Cardiac muscle cell (in vitro differentiated cells and primary cell): ENCODE data around the gene HOXD13. TPM values are rescaled to one million over a fixed set of nuclear protein-coding genes. Genes with fewer than 3 reads are reported as not detected.

ENCODE experiments used
- DNase-seq, 2 donors: peaks; one replicate each; pipeline versions ENCODE4 v3.0.0 to v3.0.0-alpha.2; 2010 to 2017; ENCODE audit warnings: low read depth in 1 of 2, low spot score in 1 of 2
- H3K27ac ChIP-seq: fragments of 200-600 bp; sonication (generic); 2 replicates; pipeline ENCODE4 v1.5.1; 2016
- H3K27me3 ChIP-seq: fragments of 200-600 bp; sonication (generic); 2 replicates; pipeline ENCODE4 v1.6.0; 2016; ENCODE audit warnings: control low read depth
- H3K36me3 ChIP-seq: fragments of 200-600 bp; sonication (generic); 2 replicates; pipeline ENCODE4 v1.5.1; 2016; ENCODE audit warnings: control low read depth
- H3K4me1 ChIP-seq: fragments of 200-600 bp; sonication (generic); 2 replicates; pipeline ENCODE4 v1.8.1; 2017; ENCODE audit warnings: low read depth, mild to moderate bottlenecking, mixed run types
- H3K4me3 ChIP-seq: fragments of 200-600 bp; sonication (generic); 2 replicates; pipeline ENCODE4 v1.5.1; 2016; ENCODE audit warnings: mild to moderate bottlenecking
- H3K9me3 ChIP-seq: fragments of 200-600 bp; sonication (generic); 2 replicates; pipeline ENCODE4 v1.5.1; 2017; ENCODE audit warnings: low read depth, mild to moderate bottlenecking, control low read depth
- polyA plus RNA-seq: library from polyadenylated mRNA; unstranded; fragments of >200 nt; fragmentation: Nextera tagmentation; extraction: Ambion mirVana; gene quantifications from 2 replicates; pipeline ENCODE4 v1.2.1, GENCODE V29; 2016
- total RNA-seq: library from RNA; depleted of rRNA; stranded (reverse); fragments of >200 nt; gene quantifications from 2 replicates; pipeline ENCODE4 v1.2.3, GENCODE V29; 2016
- TF ChIP-seq, protein P1 (sequence below): IDR thresholded peaks from 2 replicates; pipeline ENCODE4 v1.5.1; 2012; ENCODE audit warnings: low read depth, mild to moderate bottlenecking, low read length

Gene HOXD13
- total and polyA plus RNA-seq, 2 experiments from 2014 or later = not detected

DNA sequence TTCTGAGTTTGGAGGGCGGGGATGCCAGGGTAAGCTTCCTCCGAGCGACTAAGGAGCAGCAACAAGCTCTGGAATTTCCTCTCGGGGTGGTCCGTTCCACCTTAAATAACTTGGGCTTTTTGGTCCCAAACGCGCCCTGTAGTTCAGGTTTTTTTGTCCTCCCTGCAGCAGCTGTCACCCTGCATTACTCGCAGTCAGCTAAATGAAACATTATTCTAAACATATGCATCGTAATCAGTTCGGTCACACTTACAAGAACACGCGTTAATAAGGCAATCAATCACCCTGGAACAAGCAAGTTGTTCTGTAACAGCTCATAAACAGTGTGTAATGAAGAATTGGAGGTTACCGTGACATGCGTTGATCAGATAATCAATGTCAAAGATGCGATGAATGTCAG lies 17.0 kb upstream of the HOXD13 start:
- no peaks in the 10 kb centered on the region for H3K9me3 ChIP-seq
- H3K27me3 ChIP-seq = peaks cover 100% of the 10 kb centered on the region
- H3K36me3 ChIP-seq = no peaks in the 10 kb centered on the region
- H3K27ac ChIP-seq = no peak overlapping the region
- H3K4me1 ChIP-seq = peaks cover 3% of the 10 kb centered on the region
- H3K4me3 ChIP-seq = peak overlapping the region; percentile 7
- no peak for DNase-seq
- TF ChIP-seq, protein P1, sequence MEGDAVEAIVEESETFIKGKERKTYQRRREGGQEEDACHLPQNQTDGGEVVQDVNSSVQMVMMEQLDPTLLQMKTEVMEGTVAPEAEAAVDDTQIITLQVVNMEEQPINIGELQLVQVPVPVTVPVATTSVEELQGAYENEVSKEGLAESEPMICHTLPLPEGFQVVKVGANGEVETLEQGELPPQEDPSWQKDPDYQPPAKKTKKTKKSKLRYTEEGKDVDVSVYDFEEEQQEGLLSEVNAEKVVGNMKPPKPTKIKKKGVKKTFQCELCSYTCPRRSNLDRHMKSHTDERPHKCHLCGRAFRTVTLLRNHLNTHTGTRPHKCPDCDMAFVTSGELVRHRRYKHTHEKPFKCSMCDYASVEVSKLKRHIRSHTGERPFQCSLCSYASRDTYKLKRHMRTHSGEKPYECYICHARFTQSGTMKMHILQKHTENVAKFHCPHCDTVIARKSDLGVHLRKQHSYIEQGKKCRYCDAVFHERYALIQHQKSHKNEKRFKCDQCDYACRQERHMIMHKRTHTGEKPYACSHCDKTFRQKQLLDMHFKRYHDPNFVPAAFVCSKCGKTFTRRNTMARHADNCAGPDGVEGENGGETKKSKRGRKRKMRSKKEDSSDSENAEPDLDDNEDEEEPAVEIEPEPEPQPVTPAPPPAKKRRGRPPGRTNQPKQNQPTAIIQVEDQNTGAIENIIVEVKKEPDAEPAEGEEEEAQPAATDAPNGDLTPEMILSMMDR = no peak

DNA sequence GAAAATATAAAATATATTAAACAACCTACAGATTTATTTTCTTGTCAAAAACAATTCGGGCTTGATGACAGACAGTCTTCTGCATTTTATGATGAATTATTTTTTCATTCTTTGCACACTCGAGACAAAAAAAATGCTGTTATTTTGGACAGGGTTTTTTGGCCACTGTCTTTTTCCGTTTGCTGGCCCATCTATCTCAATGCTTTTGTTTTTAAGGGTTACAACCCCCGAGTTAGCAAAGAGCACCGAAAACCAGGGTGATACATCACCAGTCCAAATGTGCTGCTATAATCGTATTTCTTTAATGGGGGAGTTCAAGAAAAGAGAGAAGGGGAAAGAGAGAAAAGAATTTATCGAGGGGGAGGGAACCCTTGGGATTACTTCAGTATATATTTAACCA lies 16.5 kb upstream of the HOXD13 start:
- Histone ChIP-seq H3K9me3 (no peaks in the 10 kb centered on the region), H3K27ac (no peak overlapping the region), H3K4me1 (peaks cover 3% of the 10 kb centered on the region), H3K27me3 (peaks cover 100% of the 10 kb centered on the region), H3K36me3 (no peaks in the 10 kb centered on the region), H3K4me3 (no peak overlapping the region)
- TF ChIP-seq, protein P1 = no peak
- no peak for DNase-seq

GRCh38 chr2:176076796-176077195 lies 15.7 kb upstream of the HOXD13 start:
- DNase-seq = no peak
- peaks cover 100% of the 10 kb centered on the region for H3K27me3 ChIP-seq
- TF ChIP-seq, protein P1 = no peak
- H3K36me3 ChIP-seq = no peaks in the 10 kb centered on the region
- H3K4me1 ChIP-seq = peaks cover 3% of the 10 kb centered on the region
- H3K4me3 ChIP-seq = no peak overlapping the region
- no peak overlapping the region for H3K27ac ChIP-seq
- H3K9me3 ChIP-seq = no peaks in the 10 kb centered on the region

DNA sequence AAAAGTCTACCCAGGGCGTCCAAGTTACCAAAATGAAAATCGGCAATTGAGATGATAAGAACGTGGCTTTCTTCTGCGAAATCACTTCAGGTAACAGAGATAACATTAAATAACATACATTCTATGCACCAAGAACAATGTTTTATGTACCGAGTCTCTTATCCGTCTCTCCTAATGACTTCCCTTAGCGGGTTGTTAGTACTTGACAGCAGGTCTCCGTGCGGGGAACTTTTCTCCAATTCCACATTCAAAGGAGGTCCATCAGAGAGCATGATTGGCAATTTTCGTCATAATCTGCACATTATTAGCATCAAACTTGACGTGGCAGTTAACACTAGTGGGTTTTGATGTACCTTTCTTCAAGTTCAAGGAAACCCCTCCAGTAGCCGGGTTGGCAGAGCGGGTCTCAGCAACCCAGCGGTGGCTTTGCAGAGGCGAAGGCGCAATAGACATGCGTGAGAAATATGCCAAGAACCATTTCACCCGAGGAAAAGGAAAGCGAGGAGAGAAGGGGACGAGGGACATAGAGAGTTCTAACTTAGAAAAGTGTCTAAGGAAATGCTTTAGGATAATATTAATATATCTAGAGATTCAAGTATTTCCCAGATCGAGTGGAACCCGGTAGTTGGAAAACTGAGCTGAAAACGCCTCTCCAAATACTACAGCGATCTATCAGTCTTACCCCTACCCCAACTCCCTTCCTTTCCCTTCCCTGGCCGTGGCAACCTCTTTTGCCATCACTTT lies 13.8 kb upstream of the HOXD13 start:
- DNase-seq = no peak
- TF ChIP-seq, protein P1 = no peak
- Histone ChIP-seq H3K4me3 (peak overlapping the region; percentile 32), H3K9me3 (no peaks in the 10 kb centered on the region), H3K27me3 (peaks cover 100% of the 10 kb centered on the region), H3K4me1 (peaks cover 3% of the 10 kb centered on the region), H3K27ac (no peak overlapping the region), H3K36me3 (no peaks in the 10 kb centered on the region)

DNA sequence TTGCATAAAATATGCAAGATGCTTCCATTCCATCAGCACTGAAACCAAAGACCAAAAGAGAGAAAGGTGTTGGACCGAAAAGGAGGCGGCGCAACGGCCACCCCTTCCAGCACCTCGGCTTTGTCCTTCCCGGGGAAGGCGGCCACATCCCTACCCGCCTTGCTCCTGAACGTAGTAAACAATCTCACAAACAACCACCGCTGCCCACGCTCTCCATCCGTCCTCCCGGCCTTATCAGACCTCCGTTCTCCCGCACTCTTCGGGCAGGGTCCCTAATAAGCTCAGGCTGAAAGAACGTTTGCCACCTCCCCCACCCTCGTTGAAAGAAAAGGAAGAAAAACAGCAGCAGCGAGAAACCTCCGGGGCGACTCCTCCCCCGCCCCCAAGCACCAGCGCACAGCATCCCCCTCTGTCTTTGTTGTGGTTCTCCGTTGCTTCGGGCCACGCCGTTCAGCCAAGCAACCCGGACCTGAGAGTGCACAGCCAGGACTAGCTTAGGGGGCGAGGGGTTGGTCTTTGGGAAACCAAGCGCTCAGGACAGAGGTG lies 13.2 kb upstream of the HOXD13 start:
- no peaks in the 10 kb centered on the region for H3K9me3 ChIP-seq
- DNase-seq = no peak
- H3K4me3 ChIP-seq = peak overlapping the region; percentile 32

More for the DNA sequence above, 13.2 kb upstream of the HOXD13 start:
- peaks cover 100% of the 10 kb centered on the region for H3K27me3 ChIP-seq
- no peak overlapping the region for H3K27ac ChIP-seq
- H3K4me1 ChIP-seq = peaks cover 3% of the 10 kb centered on the region
- TF ChIP-seq, protein P1 = no peak
- no peaks in the 10 kb centered on the region for H3K36me3 ChIP-seq
